ENCODE data around the gene USP16.

The USP16 gene

DNA sequence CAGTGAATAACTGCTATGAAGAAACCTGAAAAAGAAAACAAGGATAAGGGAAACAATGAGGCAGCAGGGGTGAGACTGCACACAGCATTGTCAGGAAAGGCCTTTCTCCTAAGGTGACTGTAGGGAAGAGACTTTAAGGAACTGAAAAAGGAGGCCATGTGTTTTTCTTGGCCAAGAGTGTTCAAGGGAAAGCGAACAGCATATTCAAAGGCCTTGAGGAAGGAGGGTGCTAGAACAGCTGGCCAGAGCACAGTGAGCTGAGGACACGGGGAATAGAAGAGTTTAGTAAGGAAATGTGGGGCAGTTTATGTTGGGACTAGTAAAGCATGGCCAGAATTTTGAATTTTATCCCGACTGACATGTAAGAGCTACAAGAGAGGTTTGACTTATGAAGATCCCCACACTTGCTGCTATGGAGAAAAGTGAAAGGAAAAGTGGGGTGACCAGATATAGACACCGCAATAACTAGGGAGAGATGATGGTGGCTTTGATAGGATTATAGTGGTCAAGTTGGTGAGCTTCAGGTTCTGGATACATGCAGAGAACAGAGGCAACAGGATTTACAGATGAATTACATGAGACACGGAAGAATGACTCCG is 6.7 kb upstream of the USP16 start:
- Mint-ChIP-seq H3K9me3 (no peaks in the 10 kb centered on the region), H3K4me1 (peaks cover 35% of the 10 kb centered on the region), H3K27ac (peak overlapping the region; percentile 43), H3K4me3 (peak overlapping the region; percentile 88), H3K27me3 (no peaks in the 10 kb centered on the region), H3K36me3 (peaks cover 3% of the 10 kb centered on the region)

DNA sequence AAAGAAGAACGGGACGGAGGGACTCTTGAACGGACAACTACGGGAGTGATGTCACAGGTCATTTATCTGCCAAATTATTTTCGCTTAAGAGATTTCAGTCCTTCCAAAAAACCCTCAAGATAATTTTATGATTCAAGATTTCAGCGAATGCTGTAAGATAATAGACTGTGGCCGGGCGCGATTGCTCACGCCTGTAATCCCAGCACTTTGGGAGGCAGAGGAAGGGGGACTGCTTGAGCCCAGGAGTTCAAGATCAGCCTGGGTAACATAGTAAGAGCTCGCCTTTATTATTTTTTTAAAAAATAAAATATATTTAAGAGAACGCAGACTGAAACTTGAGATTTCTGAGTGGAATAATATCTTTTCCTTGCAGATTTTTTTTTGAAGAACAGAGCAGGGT is 5.9 kb upstream of the USP16 start:
- Mint-ChIP-seq H3K4me1 (peaks cover 40% of the 10 kb centered on the region), H3K9me3 (no peaks in the 10 kb centered on the region), H3K27ac (peak overlapping the region; percentile 95), H3K4me3 (peak overlapping the region; percentile 88), H3K27me3 (no peaks in the 10 kb centered on the region), H3K36me3 (peaks cover 3% of the 10 kb centered on the region)

DNA sequence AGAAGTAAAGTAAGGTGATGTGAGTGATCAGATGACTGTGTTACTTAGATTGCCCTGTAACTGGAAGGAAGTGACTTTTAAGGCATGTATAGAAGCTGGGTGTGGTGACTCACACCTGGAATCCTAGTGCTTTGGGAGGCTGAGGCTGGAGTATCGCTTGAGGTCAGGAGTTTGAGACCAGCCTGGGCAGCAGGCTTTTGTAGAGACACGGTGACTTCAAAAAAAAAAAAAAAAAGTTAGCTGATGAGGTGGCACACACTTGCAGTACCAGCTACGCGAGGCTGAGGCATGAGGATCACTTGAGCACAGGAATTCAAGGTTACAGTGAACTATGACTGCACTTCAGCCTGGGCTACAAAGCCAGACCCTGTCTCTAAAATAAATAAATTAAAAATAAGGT is 2.3 kb upstream of the USP16 start:
- Mint-ChIP-seq H3K27ac (no peak overlapping the region), H3K4me3 (no peak overlapping the region), H3K9me3 (no peaks in the 10 kb centered on the region), H3K36me3 (peaks cover 3% of the 10 kb centered on the region), H3K27me3 (no peaks in the 10 kb centered on the region), H3K4me1 (peaks cover 56% of the 10 kb centered on the region)

DNA sequence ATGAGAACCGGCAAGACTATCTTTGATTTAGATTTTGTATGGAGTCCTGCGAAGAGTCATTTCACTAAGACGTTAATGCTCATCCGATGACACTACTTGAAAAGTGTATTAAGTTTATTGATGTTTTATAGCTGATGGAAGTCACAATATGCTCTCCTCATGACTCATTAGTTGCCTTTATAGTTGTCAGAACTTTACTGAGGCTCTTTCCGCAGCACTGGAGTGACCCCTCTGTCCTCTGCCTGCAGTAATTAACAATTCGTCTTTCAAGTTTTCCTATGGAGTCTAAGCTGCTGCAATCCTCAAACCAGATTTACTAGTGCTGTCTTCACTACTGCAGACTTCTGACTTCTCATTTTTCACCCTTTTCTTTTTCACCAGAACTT is 853 bp downstream of the USP16 start:
- H3K4me1 Mint-ChIP-seq, result peaks cover 60% of the 10 kb centered on the region
- H3K27me3 Mint-ChIP-seq, result no peaks in the 10 kb centered on the region
- H3K27ac Mint-ChIP-seq, result peak overlapping the region; percentile 98
- peak overlapping the region; percentile 99 for H3K4me3 Mint-ChIP-seq
- H3K9me3 Mint-ChIP-seq, result no peaks in the 10 kb centered on the region
- H3K36me3 Mint-ChIP-seq, result peaks cover 8% of the 10 kb centered on the region

DNA sequence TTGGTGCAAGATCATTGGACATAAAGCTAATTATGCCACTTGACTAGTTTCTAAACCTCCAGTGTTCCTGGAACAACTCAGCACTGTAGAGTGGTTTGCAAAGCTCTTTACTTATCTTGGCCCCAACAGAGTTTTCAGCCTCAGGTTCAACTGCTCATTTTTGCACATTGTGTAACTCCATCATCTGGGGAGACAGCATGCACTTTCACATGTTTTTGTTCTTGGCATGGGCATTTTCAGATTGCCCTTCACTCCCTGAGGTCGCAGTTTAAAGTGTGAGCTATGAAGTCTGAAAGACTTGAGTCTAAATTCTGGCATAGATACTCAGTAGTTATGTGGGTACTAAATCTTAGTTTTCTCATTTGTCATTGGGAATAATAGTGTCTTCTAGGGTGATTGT is 5.1 kb downstream of the USP16 start:
- H3K36me3 Mint-ChIP-seq, result peaks cover 18% of the 10 kb centered on the region
- H3K27ac Mint-ChIP-seq, result no peak overlapping the region
- H3K4me1 Mint-ChIP-seq, result peaks cover 58% of the 10 kb centered on the region
- H3K27me3 Mint-ChIP-seq, result no peaks in the 10 kb centered on the region
- no peak overlapping the region for H3K4me3 Mint-ChIP-seq
- H3K9me3 Mint-ChIP-seq, result no peaks in the 10 kb centered on the region

DNA sequence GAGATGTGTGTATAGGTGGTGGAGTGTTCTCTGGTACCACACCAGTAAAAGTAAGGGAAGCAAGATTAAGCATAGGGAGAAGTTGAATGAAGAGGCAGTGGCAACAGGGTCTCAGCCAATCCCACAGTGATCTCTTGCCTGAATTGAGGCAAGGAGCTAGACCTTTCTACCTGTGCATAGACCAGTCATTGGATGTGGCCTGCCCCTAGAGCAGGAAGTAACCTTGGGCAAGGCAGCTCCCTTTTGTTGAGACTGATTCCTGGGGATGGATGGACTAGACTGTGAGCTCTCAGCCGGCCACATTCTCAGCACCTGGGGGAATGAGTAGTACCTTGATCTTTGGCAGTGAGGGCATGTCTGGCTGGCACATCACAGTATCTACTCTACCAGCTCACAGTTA is 6.4 kb downstream of the USP16 start:
- H3K36me3 Mint-ChIP-seq, result peaks cover 17% of the 10 kb centered on the region
- H3K27ac Mint-ChIP-seq, result peak overlapping the region; percentile 71
- no peaks in the 10 kb centered on the region for H3K27me3 Mint-ChIP-seq
- H3K4me3 Mint-ChIP-seq, result no peak overlapping the region
- H3K9me3 Mint-ChIP-seq, result no peaks in the 10 kb centered on the region
- H3K4me1 Mint-ChIP-seq, result peaks cover 57% of the 10 kb centered on the region

DNA sequence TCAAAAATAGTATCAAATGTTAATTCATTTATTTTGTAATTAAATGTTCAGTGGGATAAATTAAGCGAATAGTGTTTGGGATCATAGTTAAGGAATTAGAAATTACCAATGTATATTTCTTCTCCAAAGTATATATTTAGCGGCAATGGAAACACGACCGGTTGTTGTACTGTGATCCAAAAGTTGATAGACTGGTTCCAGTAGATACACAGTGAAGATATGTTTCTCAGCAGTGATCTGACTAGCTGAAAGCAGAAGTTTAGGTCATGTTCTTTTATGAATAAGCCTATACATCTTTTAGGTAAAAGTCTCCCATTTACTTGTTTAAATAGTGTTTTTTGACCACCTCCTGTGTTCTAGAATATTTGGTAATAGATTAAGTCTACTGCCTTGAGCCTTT is 8.8 kb downstream of the USP16 start:
- H3K27ac Mint-ChIP-seq, result peak overlapping the region; percentile 36
- H3K36me3 Mint-ChIP-seq, result peaks cover 20% of the 10 kb centered on the region
- no peaks in the 10 kb centered on the region for H3K9me3 Mint-ChIP-seq
- H3K27me3 Mint-ChIP-seq, result no peaks in the 10 kb centered on the region
- H3K4me3 Mint-ChIP-seq, result no peak overlapping the region
- peaks cover 42% of the 10 kb centered on the region for H3K4me1 Mint-ChIP-seq

DNA sequence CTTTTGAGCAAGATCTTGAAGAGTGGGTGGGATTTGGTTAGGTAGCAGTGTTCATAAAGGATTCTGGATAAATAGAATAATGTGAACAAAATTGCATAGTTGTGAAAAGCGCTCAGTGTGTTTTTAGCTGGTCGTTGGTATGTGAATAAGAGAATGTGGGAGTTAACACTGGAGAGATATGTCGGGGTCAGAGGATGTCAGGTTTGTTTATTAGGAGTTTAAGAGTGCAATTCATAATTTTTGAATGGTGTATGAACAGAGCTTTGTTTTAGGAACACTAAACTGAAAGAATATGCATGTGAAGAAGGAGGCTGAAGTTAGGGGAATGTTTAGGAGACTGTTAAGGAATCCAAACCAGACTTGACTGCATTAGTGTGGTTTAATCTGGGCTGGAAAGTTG is 9.4 kb downstream of the USP16 start:
- H3K27me3 Mint-ChIP-seq, result no peaks in the 10 kb centered on the region
- peak overlapping the region; percentile 36 for H3K27ac Mint-ChIP-seq
- peaks cover 20% of the 10 kb centered on the region for H3K36me3 Mint-ChIP-seq
- no peaks in the 10 kb centered on the region for H3K9me3 Mint-ChIP-seq
- no peak overlapping the region for H3K4me3 Mint-ChIP-seq
- peaks cover 40% of the 10 kb centered on the region for H3K4me1 Mint-ChIP-seq

DNA sequence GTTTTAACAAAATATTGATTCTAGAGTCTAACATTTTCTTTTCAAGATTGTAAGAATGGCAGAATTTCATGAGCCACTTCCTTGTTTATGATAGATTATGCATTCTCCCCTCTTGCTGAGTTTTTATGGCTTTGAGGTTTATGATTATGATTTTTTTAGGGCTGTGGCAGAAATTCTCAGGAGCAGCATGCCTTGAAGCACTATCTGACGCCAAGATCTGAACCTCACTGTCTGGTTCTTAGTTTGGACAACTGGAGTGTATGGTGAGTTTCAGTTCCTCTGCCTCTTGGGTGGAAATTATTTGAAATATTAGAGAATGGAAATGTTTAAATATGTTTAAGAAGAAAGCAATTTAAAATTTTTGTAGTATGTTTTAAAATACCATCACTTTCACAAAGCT is 10.2 kb downstream of the USP16 start:
- H3K4me1 Mint-ChIP-seq, result peaks cover 34% of the 10 kb centered on the region

DNA sequence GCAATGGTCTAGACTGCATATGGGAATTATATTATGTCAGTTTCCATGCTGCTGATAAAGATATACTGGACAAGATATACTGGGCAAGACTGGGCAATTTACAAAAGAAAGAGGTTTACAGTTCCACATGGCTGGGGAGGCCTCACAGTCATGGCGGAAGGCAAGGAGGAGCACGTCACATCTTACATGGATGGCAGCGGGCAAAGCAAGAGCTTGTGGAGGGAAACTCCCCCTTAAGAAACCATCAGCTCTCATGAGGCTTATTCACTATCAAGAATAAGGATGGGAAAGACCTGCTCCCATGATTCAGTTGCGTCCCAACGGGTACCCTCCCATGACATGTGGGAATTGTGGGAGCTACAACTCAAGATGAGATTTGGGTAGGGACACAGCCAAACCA is 27.8 kb downstream of the USP16 start:
- no peak overlapping the region for H3K4me3 Mint-ChIP-seq
- H3K36me3 Mint-ChIP-seq, result peaks cover 8% of the 10 kb centered on the region
- no peaks in the 10 kb centered on the region for H3K9me3 Mint-ChIP-seq
- no peaks in the 10 kb centered on the region for H3K27me3 Mint-ChIP-seq
- no peak overlapping the region for H3K27ac Mint-ChIP-seq
- no peaks in the 10 kb centered on the region for H3K4me1 Mint-ChIP-seq

More for the DNA sequence above, 10.2 kb downstream of the USP16 start:
- no peak overlapping the region for H3K4me3 Mint-ChIP-seq
- peaks cover 16% of the 10 kb centered on the region for H3K36me3 Mint-ChIP-seq
- H3K27ac Mint-ChIP-seq, result no peak overlapping the region
- no peaks in the 10 kb centered on the region for H3K9me3 Mint-ChIP-seq
- no peaks in the 10 kb centered on the region for H3K27me3 Mint-ChIP-seq

DNA sequence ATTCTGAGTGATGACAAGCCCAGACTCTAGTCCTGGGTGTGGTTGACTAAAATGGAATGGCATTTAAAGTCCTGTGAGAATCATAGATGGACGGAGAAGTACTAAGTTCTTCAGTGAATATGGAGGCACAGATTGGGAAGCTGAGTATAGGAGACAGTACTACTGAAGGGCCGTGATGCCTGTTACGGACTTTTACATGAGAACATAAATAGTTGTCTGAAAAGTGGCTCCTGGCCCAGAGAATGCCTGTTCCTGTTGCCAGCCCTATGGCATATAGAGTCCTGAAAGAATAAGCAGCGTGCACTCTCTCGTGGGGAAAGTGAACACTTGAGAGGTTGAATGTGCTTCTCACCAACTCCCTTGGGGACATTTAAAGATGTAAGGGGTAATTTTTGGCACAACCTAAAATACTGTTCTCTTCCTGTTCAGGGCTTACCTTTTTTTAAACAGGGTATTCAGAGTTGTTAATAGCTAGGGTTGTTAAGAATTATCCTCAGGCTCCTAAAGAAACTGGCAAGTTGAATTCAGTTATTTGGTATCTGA is 28.6 kb downstream of the USP16 start:
- H3K4me1 Mint-ChIP-seq, result no peaks in the 10 kb centered on the region
- H3K27me3 Mint-ChIP-seq, result no peaks in the 10 kb centered on the region
- no peak overlapping the region for H3K4me3 Mint-ChIP-seq
- no peaks in the 10 kb centered on the region for H3K9me3 Mint-ChIP-seq
- H3K36me3 Mint-ChIP-seq, result peaks cover 10% of the 10 kb centered on the region
- H3K27ac Mint-ChIP-seq, result peak overlapping the region; percentile 24

DNA sequence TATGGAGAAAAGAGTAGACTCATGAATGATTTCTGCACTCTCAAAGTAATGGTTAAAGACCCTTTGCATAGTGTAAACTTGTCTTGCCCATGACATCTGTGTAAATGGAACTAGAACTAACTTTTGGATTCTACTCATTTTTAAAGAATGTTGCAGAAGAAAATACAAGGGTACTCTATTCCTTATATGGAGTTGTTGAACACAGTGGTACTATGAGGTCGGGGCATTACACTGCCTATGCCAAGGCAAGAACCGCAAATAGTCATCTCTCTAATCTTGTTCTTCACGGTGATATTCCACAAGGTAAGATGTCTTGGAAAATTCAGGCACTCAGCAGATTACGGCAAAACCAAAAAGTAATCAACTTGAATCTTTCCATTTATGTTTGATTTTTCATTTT is 29.2 kb downstream of the USP16 start:
- peak overlapping the region; percentile 64 for H3K27ac Mint-ChIP-seq
- no peaks in the 10 kb centered on the region for H3K4me1 Mint-ChIP-seq
- H3K4me3 Mint-ChIP-seq, result no peak overlapping the region
- no peaks in the 10 kb centered on the region for H3K9me3 Mint-ChIP-seq
- peaks cover 10% of the 10 kb centered on the region for H3K36me3 Mint-ChIP-seq
- no peaks in the 10 kb centered on the region for H3K27me3 Mint-ChIP-seq

DNA sequence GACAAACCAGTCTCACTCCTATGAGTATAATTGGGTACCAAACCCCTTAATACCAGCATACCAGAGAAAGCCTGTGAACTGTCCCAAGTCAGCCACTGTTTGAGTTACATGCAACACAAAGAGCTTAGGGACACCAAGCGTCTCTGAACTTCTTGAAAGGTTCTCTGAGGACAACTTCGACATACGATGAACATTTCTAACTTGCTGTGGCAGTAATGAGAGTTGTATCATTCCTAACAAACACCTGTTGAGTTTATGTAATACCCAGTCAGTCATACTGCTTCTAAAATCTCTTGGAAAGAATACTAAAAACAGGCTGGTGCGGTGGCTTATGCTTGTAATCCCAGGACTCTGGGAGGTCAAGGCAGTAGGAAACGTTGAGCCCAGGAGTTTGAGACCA is 30.6 kb downstream of the USP16 start:
- no peaks in the 10 kb centered on the region for H3K4me1 Mint-ChIP-seq
- no peaks in the 10 kb centered on the region for H3K27me3 Mint-ChIP-seq
- no peak overlapping the region for H3K27ac Mint-ChIP-seq
- H3K9me3 Mint-ChIP-seq, result no peaks in the 10 kb centered on the region
- H3K4me3 Mint-ChIP-seq, result no peak overlapping the region
- peaks cover 11% of the 10 kb centered on the region for H3K36me3 Mint-ChIP-seq

DNA sequence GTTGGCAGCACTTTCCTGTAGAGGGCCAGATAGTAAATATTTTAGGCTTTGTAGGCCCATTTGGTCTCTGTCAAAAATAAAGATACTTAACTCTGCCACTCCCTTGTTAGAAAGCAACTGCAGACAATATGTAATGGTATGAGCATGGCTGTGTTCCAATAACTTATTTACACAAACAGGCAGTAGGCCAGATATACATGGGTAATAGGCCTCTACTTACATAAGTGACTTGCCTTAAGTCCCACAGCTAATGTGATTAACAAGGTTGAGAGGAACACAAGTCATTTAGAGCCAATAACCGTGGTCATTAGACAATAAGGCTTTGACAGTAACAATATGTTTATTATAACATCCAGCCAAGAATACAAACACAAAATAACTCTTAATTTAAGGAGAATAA is 31.5 kb downstream of the USP16 start:
- H3K27ac Mint-ChIP-seq, result no peak overlapping the region
- H3K9me3 Mint-ChIP-seq, result no peaks in the 10 kb centered on the region
- no peaks in the 10 kb centered on the region for H3K27me3 Mint-ChIP-seq
- H3K4me1 Mint-ChIP-seq, result no peaks in the 10 kb centered on the region
- peaks cover 11% of the 10 kb centered on the region for H3K36me3 Mint-ChIP-seq
- no peak overlapping the region for H3K4me3 Mint-ChIP-seq

DNA sequence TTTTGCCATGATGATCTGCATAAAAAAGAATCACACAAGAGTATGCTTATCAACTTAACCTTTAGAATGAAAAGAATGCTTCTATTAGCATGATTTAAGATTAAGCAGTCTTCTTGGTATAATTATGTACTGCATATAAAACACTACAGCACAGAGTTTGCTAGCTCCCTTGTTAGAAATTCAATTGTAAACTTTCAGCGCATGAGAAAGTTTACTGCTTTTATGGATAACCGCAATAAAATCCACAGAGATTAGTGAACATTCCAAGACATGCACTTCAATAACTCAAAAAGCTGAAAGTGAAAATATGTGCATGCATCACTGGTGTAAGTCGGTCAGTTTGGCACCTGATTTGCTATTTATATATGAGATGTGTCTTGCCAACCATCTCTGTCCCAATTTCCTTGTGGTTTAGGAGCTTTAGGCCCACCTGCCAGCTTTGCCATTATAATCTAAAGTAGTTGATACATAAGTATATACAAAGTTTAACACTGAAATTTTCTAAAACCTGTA is 32.1 kb downstream of the USP16 start:
- peaks cover 13% of the 10 kb centered on the region for H3K36me3 Mint-ChIP-seq
- H3K9me3 Mint-ChIP-seq, result no peaks in the 10 kb centered on the region
- no peaks in the 10 kb centered on the region for H3K4me1 Mint-ChIP-seq
- no peaks in the 10 kb centered on the region for H3K27me3 Mint-ChIP-seq
- peak overlapping the region; percentile 27 for H3K27ac Mint-ChIP-seq
- no peak overlapping the region for H3K4me3 Mint-ChIP-seq

DNA sequence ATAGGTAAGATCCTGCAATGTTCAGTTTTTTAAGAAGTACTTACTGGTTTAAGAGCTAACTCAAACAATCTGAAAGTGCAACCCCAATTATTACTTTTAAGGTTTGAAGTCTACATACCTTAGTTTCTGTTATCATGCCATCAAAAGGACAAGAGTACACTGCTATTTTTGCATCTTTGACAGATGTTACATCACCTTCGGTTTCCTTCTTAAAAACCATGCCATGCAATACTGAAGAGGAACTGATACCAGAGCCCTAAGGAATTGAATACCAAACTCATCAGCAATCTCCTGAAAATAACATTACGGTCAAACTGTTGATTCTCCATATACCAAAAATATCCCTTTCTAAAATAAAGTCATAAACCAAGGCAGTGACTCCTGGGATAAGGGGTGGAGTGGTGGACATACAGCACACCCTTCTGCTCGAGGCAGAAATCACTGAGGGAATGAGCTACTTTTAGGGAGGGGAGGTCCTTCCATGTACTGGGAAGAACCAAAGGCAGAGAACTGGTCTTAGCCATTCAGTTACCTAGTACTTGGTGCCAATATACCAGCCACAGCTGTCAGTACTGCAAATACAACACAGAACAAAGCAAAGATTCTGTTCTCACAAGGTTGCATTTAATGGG is 40.5 kb downstream of the USP16 start:
- Mint-ChIP-seq H3K4me1 (peaks cover 17% of the 10 kb centered on the region), H3K27me3 (no peaks in the 10 kb centered on the region), H3K27ac (no peak overlapping the region), H3K4me3 (no peak overlapping the region), H3K9me3 (no peaks in the 10 kb centered on the region), H3K36me3 (peaks cover 25% of the 10 kb centered on the region)

All from activated naive CD4-positive, alpha-beta T cell treated with anti-CD3 and anti-CD28 coated beads, Interleukin-2, amount 50 U/mL, for 24 hours (primary cell).